G401 (cell line): Measurements from ENCODE around the gene PCSK4. TPM values are rescaled to one million over a fixed set of nuclear protein-coding genes. Genes with fewer than 3 reads are reported as not detected.

Source experiments
- DNase-seq: peaks from one replicate; pipeline ENCODE4 v3.0.0-alpha.2; 2015; ENCODE audit warnings: low spot score
- in situ Hi-C: cut with HindIII; loops from 2 replicates; pipeline ENCODE4 v1.10.0; 2016; ENCODE audit warnings: low sequenced_read_pairs, mixed read lengths
- total RNA-seq: library from RNA; depleted of rRNA; stranded (reverse); fragments of >200 nt; shearing (Covaris generic); gene quantifications from 2 replicates; pipeline ENCODE4 v1.2.3, GENCODE V29; 2014; rRNA removed

The PCSK4 gene
- total RNA-seq, 1 experiment from 2014 or later: 9.2 TPM

DNA sequence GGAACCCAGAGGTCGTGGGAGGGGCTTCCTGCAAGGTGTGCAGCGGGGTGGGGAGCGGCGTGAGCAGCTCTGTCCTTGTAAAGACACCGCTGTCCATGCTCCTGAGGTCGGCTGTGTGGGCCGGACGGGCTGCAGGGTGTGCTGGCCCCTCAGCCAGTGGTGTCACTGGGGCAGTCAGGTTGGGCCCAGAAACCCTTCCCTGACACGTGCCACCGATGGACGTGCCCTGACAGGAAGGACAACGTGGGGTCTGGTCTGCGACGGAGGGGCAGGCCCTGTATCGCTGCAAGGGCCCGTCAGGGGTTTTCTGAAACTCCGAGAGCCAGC lies 56.1 kb downstream of the PCSK4 start:
- in situ Hi-C loops: no loop called here
- DNase-seq: no peak

DNA sequence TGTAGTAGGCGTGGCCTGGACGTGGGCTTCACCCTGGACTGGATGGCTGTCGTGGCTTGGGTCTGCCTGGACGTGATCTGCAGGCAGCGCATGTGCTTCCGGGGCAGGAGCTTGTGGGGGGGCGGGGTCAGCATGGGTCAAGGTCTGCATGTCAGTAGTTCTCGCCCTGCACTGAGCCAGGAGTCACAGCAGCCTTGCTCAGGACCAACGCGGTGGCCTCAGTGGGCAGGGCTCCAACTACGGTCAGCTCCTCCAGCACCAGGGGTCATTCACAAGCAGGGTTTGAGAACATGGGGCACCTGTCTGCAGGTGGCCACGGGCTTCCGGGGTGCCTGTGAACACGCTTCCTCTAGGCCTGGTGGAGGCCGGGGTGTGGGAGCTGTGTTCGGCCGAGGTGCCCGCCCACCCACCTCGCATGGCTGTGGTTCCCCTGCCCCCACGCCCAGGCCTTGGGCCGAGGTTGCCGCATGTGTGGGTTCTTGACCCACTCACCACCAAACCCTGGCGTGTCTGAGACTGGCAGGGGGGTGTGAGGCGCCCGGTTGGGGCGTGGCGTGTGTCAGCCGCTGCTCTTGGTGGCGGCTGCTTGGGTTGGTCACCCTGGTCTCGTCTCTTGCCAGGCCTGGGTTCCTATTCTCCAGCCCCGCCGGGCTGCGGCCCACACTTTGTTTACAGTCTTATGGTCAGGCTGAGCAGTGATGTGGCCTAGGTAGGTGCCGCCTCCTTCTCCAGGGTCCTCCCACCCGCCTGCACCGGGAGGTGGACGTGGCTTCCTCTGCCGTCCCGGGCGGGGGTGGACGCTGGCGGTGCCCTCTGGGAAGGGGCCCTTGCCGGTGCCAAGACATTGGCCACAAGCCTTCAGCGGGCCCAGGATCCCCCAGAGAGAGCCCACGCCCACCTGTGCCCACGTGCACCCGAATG lies 56.8 kb downstream of the PCSK4 start:
- in situ Hi-C loops: no loop called here

DNA sequence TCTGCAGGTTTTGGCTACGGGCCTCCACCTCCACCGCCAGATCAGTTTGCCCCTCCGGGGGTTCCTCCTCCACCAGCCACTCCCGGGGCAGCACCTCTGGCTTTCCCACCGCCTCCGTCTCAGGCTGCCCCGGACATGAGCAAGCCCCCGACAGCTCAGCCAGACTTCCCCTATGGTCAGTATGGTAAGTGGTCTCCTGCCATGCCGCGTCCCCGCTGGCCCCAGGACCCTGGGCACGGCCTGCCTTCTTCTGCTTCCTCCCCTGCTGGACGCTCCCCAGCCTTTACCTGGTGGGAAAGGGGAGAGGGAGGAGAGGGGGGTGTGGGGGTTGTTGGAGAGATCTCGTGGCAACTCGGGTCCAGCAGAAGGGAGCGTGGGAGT lies 57.7 kb downstream of the PCSK4 start:
- in situ Hi-C loops: no loop called here
- no peak for DNase-seq

More for the DNA sequence above, 56.8 kb downstream of the PCSK4 start:
- DNase-seq: no peak

DNA sequence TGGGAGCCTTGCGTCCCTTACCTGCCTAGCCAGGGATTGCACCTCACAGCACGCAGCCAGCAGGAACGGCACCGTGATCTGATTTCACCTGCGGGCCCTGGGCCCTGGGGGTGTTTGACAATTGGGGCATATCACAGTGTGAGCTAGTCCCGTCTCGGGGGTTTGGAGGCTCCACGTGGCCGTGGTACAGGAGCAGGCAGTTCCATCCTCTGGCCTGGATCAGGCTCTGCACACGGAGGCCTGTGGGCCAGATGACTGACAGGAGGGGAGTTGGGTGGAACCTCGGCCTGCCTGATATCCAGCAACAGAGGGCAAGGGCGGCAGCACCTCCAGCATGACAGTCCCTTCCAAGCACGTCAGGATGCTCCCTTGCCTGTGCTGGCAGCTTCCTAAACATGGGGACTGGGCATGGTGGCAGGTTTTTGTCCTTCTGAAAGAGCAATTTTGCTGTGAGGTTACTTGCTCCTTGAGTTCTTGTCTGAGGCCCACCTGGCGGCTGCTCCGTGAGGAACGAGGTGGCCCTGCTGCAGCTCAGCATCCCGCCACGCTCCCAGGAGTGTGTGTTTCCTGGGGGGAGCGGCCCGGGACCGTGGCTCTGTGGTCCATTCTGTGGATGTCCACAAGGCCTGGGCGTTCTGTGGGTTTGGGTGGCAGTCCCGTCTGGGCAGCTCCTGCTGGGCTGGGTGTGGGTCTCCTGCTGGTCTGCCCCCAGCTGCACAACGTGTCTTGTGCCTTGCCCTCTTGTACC lies 58.2 kb downstream of the PCSK4 start:
- DNase-seq: no peak
- in situ Hi-C loops: no loop called here

Other genes with a start within 250 kb of the PCSK4 start
- 61.3 and 98.5 TPM in 2 replicates for gene ATP5F1D, start 248.6 kb downstream of the PCSK4 start, total RNA-seq
- gene MIDN, start 241.8 kb downstream of the PCSK4 start, total RNA-seq: 14.0 and 17.5 TPM in 2 replicates
- 196 and 215 TPM in 2 replicates for gene CIRBP, start 221.0 kb downstream of the PCSK4 start, total RNA-seq
- gene FAM174C, start 214.8 kb downstream of the PCSK4 start, total RNA-seq: 37.9 and 45.0 TPM in 2 replicates
- 0.31 and 1.3 TPM in 2 replicates for gene EFNA2, start 204.5 kb downstream of the PCSK4 start, total RNA-seq
- 123 TPM in 2 replicates for gene NDUFS7, start 106.4 kb downstream of the PCSK4 start, total RNA-seq
- 110 and 116 TPM in 2 replicates for gene GAMT, start 88.8 kb downstream of the PCSK4 start, total RNA-seq
- 153 and 193 TPM in 2 replicates for gene DAZAP1, start 82.8 kb downstream of the PCSK4 start, total RNA-seq
- gene RPS15, start 52.0 kb downstream of the PCSK4 start, total RNA-seq: 1,108 and 1,164 TPM in 2 replicates
- 13.4 and 15.4 TPM in 2 replicates for gene APC2, start 40.2 kb downstream of the PCSK4 start, total RNA-seq
- 86.7 and 90.0 TPM in 2 replicates for gene C19orf25, start 11.1 kb downstream of the PCSK4 start, total RNA-seq
- gene REEP6, start 831 bp upstream of the PCSK4 start, total RNA-seq: 18.4 and 20.6 TPM in 2 replicates
- gene ADAMTSL5, start 22.7 kb upstream of the PCSK4 start, total RNA-seq: 0.62 and 2.1 TPM in 2 replicates
- not detected in 2 replicates for gene PLK5, start 33.7 kb upstream of the PCSK4 start, total RNA-seq
- gene MEX3D, start 78.0 kb upstream of the PCSK4 start, total RNA-seq: 105 and 123 TPM in 2 replicates
- 164 and 166 TPM in 2 replicates for gene MBD3, start 102.5 kb upstream of the PCSK4 start, total RNA-seq
- gene UQCR11, start 115.1 kb upstream of the PCSK4 start, total RNA-seq: 141 and 200 TPM in 2 replicates
- gene TCF3, start 162.3 kb upstream of the PCSK4 start, total RNA-seq: 171 and 220 TPM in 2 replicates